HG02610 (cell line): ENCODE data around the gene CDA.

Source experiments
- ATAC-seq: cut with Tn5 transposase; IDR thresholded peaks from one replicate; pipeline ENCODE4 v1.9.1; 2021; ENCODE audit warnings: mild to moderate bottlenecking, moderate library complexity; ENCODE audit not compliant: unreplicated experiment

The CDA gene

GRCh38 chr1:20588634-20589225 is at the start of gene CDA:
CDA (plus strand) TSS chr1:20589097; CDS start chr1:20589130, 33 bp downstream.
- no peak for ATAC-seq

GRCh38 chr1:20540281-20540680 is 48.6 kb upstream of the CDA start:
- ATAC-seq, result no peak

GRCh38 chr1:20546637-20547036 is 42.3 kb upstream of the CDA start:
- no peak for ATAC-seq

GRCh38 chr1:20551161-20551560 is 37.7 kb upstream of the CDA start:
- no peak for ATAC-seq

GRCh38 chr1:20551945-20552727 is 36.8 kb upstream of the CDA start, which contains the start of gene FAM43B:
FAM43B (plus strand) TSS chr1:20552573; CDS start chr1:20552974, 401 bp downstream.
- no peak for ATAC-seq

- ATAC-seq, result no peak
Observed at GRCh38 chr1:20552728-20553445, 36.0 kb upstream of the CDA start.

GRCh38 chr1:20555025-20555757 is 33.7 kb upstream of the CDA start:
- ATAC-seq, result no peak

- ATAC-seq, result no peak
Observed at GRCh38 chr1:20555758-20556120, 33.2 kb upstream of the CDA start.

- ATAC-seq, result no peak
Observed at GRCh38 chr1:20558191-20558590, 30.7 kb upstream of the CDA start.

GRCh38 chr1:20560966-20561365 is 27.9 kb upstream of the CDA start:
- no peak for ATAC-seq

- ATAC-seq, result no peak
Observed at GRCh38 chr1:20565234-20565633, 23.7 kb upstream of the CDA start.

GRCh38 chr1:20569523-20570098 is 19.3 kb upstream of the CDA start:
- no peak for ATAC-seq

GRCh38 chr1:20571427-20571826 is 17.5 kb upstream of the CDA start:
- no peak for ATAC-seq

- ATAC-seq, result no peak
Observed at GRCh38 chr1:20573987-20574386, 14.9 kb upstream of the CDA start.

- no peak for ATAC-seq
Observed at GRCh38 chr1:20574686-20575540, 14.0 kb upstream of the CDA start.

- no peak for ATAC-seq
Observed at GRCh38 chr1:20575541-20576336, 13.2 kb upstream of the CDA start.

- no peak for ATAC-seq
Observed at GRCh38 chr1:20578062-20578461, 10.8 kb upstream of the CDA start.

GRCh38 chr1:20578721-20579395 is 10.0 kb upstream of the CDA start:
- ATAC-seq, result no peak

GRCh38 chr1:20584890-20585289 is 4.0 kb upstream of the CDA start:
- no peak for ATAC-seq
